ENCODE results near the gene EPHA6.

DNA sequence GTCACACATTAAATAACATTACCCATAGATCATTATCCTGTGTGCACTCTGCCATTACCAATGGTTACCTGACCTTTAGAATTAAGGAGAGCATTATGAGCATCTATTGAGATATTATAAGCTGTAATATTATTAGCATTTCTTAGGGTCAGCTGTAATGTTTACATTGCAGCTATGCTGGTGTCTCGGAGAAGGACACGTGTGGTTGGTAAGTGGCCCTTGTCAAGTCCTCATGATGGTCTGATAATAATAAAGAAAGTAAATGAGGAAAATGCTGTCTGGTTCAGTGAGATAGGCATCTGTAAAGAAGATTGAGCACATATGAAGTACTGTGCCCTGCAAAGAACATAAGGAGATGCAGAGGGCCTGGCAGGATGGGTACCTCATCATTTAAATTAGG is 878.4 kb downstream of the EPHA6 start:
- no peak for TF ChIP-seq SMAD3 (CRISPR knock-in tag; conservative IDR thresholded peaks at IDR 0.05)
- no peak for TF ChIP-seq ATF1 (CRISPR knock-in tag; IDR thresholded peaks at IDR 0.05)
- TF ChIP-seq ATF1 (tag; IDR thresholded peaks at IDR 0.05) = no peak

Data from K562 (cell line).